GM13976 (cell line): ENCODE measurements around the gene SYCE1L.
"Not testable (repeated sequence)": the region's sequence is repeated elsewhere in the genome, so short reads cannot be mapped to it uniquely, and the experiment has no call there.

ENCODE experiments used
- DNase-seq: peaks from one replicate; pipeline ENCODE4 v3.0.0; 2012; ENCODE audit warnings: low spot score
- in situ Hi-C: fragments of 300-500 bp; cut with MboI; formaldehyde crosslinking; loops from one replicate; pipeline ENCODE4 v1.12.0; 2022; ENCODE audit warnings: low sequenced_read_pairs, mixed read lengths, inconsistent platforms; ENCODE audit not compliant: unreplicated experiment
- TF ChIP-seq, protein P1 (sequence below): IDR thresholded peaks from 2 replicates; pipeline ENCODE4 v1.5.1; 2012; ENCODE audit warnings: borderline replicate concordance, mild to moderate bottlenecking; ENCODE audit not compliant: insufficient read depth; ENCODE audit errors: extremely low read depth, missing control alignments, control extremely low read depth

Gene SYCE1L

GRCh38 chr16:77199211-77199610, at the start of gene SYCE1L:
SYCE1L (plus strand) TSS chr16:77199408; CDS start chr16:77199452, 44 bp downstream.
- TF ChIP-seq, protein P1, sequence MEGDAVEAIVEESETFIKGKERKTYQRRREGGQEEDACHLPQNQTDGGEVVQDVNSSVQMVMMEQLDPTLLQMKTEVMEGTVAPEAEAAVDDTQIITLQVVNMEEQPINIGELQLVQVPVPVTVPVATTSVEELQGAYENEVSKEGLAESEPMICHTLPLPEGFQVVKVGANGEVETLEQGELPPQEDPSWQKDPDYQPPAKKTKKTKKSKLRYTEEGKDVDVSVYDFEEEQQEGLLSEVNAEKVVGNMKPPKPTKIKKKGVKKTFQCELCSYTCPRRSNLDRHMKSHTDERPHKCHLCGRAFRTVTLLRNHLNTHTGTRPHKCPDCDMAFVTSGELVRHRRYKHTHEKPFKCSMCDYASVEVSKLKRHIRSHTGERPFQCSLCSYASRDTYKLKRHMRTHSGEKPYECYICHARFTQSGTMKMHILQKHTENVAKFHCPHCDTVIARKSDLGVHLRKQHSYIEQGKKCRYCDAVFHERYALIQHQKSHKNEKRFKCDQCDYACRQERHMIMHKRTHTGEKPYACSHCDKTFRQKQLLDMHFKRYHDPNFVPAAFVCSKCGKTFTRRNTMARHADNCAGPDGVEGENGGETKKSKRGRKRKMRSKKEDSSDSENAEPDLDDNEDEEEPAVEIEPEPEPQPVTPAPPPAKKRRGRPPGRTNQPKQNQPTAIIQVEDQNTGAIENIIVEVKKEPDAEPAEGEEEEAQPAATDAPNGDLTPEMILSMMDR, result no peak
- in situ Hi-C loops, result loop anchor here (25.0 kb wide), 1 partner anchor 1737 kb away; the partner anchor contains the start of gene TMEM170A

DNA sequence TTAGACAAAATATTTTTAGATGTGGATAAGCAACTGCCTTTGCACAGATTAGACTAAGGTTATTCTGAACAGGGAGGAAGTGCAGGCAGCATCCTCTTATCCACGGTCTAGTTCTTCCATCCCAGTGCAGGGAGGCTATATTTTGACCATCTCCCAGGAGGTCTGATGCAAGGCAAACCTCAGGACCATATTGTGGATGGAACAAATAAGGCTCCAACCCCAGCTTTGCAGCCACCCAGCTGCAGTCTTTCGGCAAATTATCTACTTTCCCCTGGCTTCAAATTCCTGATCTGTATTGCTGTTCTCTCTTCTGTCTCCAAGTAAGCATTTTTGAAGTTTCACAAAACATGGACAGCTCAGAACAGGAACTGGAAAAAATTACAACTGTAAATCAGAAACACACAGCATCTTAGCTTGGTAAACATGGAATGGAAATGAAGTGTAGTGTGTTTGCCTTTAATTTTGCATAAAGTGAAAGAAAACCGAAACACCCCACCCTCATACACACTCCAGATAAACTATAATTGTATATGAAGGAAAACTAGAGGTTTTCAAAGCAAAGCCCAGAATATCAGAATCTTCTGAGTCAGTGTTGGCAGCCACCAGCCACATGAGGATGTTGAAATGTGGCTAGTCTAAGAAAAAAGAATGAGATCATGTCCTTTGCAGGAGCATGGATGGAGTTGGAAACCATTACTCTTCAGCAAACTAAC, 41.7 kb upstream of the SYCE1L start:
- in situ Hi-C loops, result loop anchor here (25.0 kb wide), 2 partner anchors 495 to 1370 kb away; no protein-coding TSS in a partner anchor
- TF ChIP-seq, protein P1, result no peak

More at GRCh38 chr16:77199211-77199610, at the start of gene SYCE1L:
- no peak for DNase-seq

DNA sequence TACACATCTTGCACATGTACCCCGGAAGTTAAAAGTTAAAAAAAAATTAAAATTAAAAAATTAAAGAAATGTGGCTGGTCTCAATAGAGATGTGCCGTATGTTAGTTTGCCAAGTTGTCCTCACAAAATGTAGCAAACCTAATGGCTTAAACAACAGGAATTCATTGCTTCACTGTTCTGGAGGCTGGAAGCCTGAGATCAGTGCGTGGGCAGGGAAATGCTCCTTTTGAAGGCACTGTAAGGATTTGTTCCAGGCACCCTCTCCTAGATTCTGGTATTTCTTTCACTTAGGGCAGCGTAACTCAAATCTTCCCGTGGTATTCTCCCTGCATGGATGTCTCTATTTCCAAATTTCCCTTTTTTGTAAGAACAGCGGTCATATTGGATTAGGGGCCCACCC, 40.9 kb upstream of the SYCE1L start:
- TF ChIP-seq, protein P1, result no peak
- in situ Hi-C loops, result loop anchor here (25.0 kb wide), 2 partner anchors 496 to 1371 kb away; no protein-coding TSS in a partner anchor
- no peak for DNase-seq

More for the DNA sequence above, 41.7 kb upstream of the SYCE1L start:
- DNase-seq, result no peak

DNA sequence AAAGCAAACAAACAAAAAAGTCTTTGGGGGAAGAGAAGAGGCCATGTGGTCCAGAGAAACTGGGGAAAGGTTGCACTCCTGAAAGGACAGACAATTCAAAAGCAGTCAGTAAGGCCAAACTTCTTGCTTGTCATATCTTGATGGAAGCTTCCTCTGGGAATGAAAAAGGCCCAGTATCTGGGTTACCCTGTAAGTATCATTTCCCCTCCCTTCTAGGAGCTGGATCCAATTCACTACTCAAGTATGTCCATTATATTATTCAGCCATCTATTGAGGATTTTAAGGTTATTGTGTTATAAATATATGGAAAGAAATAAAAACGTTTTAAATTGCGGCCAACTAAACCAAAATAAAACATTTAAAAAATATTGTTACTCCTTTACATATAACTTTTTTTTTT, 34.2 kb upstream of the SYCE1L start:
- DNase-seq, result no peak
- in situ Hi-C loops, result loop anchor here (25.0 kb wide), 2 partner anchors 503 to 1378 kb away; no protein-coding TSS in a partner anchor

GRCh38 chr16:77165536-77166236, 33.5 kb upstream of the SYCE1L start:
- in situ Hi-C loops, result loop anchor here (25.0 kb wide), 2 partner anchors 503 to 1378 kb away; no protein-coding TSS in a partner anchor

More for the DNA sequence above, 34.2 kb upstream of the SYCE1L start:
- TF ChIP-seq, protein P1, result no peak

DNA sequence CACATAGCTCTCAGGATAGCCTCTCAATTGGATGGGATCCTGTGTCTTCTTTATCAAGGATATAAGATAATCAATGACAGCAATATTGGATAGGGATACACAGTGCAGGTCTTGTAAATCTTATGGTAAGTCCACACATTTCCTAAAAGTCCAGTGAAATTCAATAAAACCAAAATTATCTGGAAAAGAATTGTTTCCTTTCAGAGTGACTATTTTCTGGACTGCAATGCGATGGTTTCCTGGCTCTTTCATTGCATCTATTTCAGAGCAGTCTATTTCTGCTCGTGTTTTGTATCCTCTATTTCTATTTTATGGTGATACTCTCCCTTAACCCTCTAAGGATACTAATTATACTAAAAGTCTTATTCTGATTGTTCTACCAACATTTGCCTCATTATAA, 32.5 kb upstream of the SYCE1L start:
- TF ChIP-seq, protein P1, result no peak
- no peak for DNase-seq
- in situ Hi-C loops, result loop anchor here (25.0 kb wide), 2 partner anchors 504 to 1379 kb away; no protein-coding TSS in a partner anchor

More at GRCh38 chr16:77165536-77166236, 33.5 kb upstream of the SYCE1L start:
- not testable (repeated sequence) for DNase-seq

DNA sequence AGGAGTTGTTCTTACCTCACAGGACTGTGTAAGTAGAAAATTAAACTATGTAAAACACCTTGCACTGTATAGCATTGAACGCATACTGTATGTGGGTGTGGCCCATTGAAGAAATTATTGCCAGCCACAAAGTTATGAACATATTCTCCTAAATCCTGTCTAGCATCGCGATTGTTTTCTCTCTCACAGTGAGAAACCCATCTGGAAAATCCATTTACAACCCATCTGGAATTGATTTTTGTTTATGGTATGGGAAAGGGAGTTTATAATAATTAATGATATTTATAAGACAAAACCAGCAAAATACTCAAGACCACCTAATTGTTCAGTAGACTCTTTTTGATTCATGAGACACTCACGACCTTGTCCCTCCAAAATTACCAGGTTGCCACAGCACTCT, 30.3 kb upstream of the SYCE1L start:
- in situ Hi-C loops, result loop anchor here (25.0 kb wide), 2 partner anchors 507 to 1382 kb away; no protein-coding TSS in a partner anchor

More for the DNA sequence above, 30.3 kb upstream of the SYCE1L start:
- TF ChIP-seq, protein P1, result no peak
- DNase-seq, result no peak
